Measurements from ENCODE around the gene RAD51B. TPM values are rescaled to one million over a fixed set of nuclear protein-coding genes. Genes with fewer than 3 reads are reported as not detected.
A peak's percentile ranks its signal among the peaks of the same experiment; 100 is the strongest.
"Not testable (repeated sequence)": the region's sequence is repeated elsewhere in the genome, so short reads cannot be mapped to it uniquely, and the experiment has no call there.

The RAD51B gene
- total RNA-seq (2014; rRNA removed; shearing (Covaris generic)): 28.9 and 30.6 TPM in 2 replicates
- polyA plus RNA-seq (2015; cell fraction: cytosol; rRNA removed): 8.4 and 13.5 TPM in 2 replicates
- polyA plus RNA-seq (2015; cell fraction: nucleus; rRNA removed): 17.3 and 18.7 TPM in 2 replicates

DNA sequence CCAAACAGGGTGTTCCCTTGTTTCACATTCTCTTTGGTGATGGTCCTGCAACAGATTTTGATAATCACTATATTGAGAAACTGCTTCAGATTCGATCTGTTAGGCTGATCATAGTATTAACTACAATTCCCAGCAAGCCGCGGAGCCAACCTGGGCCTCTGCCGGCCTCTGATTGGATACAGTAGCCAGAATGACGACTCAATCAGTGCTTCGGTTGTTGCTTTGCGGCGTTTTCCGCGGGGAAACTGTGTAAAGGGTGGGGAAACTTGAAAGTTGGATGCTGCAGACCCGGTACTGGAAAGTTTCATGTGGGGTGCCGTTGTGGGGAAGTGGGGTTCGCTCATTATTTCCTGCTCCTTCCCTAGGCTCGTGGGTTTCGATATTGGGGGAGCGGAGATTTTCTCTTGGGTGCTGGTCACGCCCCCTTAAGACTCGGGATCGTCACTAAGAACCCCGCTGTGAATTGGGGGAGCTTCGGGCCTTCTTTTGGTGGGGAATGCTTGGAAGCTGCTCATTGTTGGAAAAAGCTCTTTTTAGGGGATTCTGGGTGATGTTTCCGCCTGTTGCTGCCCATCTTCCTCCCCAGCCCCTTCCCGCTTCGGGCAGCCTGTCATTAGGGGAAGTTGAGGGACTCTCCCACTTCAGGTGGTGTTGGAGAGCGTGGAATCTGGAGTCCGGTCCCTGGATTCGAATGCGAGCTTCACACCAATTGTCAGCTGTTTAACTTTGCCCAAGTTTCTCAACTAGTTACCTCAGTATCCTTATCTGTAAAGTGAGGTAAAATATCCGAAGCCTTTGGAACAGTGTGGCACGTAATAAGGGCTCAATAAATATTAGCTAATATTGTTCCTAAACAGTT lies at the start of gene RAD51B:
Gene RAD51B, plus strand, starts transcription at position 217 of the 859 bp plus-strand sequence.
- peak; percentile 91 for DNase-seq (ENCODE audit: low read depth, low spot score)
- in situ Hi-C loops (cut with HindIII; ENCODE audit: low pct_unique_long_range_greater_than_20kb, low sequenced_read_pairs): no loop called here

- in situ Hi-C loops (cut with HindIII; ENCODE audit: low pct_unique_long_range_greater_than_20kb, low sequenced_read_pairs): no loop called here
- DNase-seq (ENCODE audit: low read depth, low spot score): no peak
Observed at GRCh38 chr14:67773844-67774377, 45.7 kb upstream of the RAD51B start.

DNA sequence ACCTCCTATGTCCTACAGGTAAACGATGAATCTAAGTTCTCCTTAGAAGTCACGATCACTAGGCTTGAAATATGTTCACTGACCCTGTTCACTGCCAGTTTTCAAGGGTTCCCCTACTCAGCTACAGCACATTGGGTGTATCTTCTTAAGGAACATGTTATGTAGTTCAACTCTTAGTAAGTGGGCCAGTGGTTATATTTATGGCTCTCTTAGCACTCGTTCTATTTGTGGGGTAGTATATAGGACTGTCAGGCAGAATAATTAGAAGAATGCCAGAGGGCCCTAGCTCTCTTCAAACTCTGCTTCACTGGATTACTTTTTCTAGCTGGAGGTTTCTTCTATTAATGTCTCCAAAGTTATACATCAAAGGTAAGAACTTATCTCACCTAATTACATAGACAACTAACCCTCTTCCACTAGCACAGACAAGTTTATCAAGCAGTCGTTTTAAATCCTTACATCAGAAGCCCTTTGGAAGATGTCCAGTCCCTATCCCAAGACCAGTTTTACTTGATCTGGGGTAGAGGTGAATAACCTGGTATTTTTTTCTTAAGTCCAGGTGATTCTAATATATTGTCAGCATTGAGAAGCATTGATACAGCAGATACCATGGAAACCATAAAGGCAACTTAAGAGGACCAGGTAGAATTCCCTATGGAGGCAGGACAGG lies 42.8 kb upstream of the RAD51B start:
- DNase-seq (ENCODE audit: low read depth, low spot score): no peak
- in situ Hi-C loops (cut with HindIII; ENCODE audit: low pct_unique_long_range_greater_than_20kb, low sequenced_read_pairs): no loop called here

- no peak for DNase-seq (ENCODE audit: low read depth, low spot score)
- in situ Hi-C loops (cut with HindIII; ENCODE audit: low pct_unique_long_range_greater_than_20kb, low sequenced_read_pairs): no loop called here
Observed at GRCh38 chr14:67778792-67779191, 40.8 kb upstream of the RAD51B start.

- in situ Hi-C loops (cut with HindIII; ENCODE audit: low pct_unique_long_range_greater_than_20kb, low sequenced_read_pairs): no loop called here
- no peak for DNase-seq (ENCODE audit: low read depth, low spot score)
Observed at GRCh38 chr14:67782090-67782489, 37.5 kb upstream of the RAD51B start.

GRCh38 chr14:67784244-67784823 lies 35.2 kb upstream of the RAD51B start:
- no peak for DNase-seq (ENCODE audit: low read depth, low spot score)
- in situ Hi-C loops (cut with HindIII; ENCODE audit: low pct_unique_long_range_greater_than_20kb, low sequenced_read_pairs): no loop called here

DNA sequence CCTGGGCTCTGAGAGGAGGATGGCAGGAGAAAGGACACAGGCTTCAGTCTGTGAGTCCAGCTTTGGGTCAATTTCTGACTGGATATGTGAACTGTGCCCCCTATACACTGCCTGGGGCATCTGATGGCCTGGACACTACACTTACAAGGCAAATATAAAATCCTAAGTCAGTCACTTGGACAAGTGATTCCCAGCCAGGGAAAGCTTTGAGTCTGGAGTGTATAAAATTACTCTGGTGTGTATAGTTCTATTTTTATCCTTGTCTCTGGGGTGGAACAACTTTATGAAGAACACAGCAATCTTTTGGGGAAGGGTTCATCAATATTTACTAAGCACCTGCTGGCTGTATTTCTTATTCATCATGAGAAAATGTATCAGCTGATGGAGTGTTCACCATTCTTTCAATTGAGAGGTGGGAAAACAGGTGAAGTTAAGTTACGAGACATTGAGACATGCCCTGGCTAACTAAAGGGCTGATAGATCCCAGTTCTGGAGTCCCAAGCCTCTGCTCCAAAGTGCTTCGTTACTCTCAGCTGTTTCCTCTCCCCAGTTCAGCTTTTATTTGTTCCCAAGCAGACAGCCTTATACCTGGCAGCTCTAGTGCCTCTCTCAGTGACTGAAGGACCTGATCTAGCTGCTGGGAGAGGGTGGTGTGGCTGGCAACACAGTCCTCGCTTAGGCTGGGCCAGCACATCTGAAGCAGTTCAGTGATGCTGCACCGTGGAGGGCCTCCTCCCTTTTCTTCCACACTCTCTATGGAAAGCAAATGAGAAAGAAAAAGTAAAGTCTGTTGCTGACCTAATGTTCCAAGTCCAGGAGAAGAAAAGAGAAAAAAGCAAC lies 34.1 kb upstream of the RAD51B start:
- DNase-seq (ENCODE audit: low read depth, low spot score): no peak
- in situ Hi-C loops (cut with HindIII; ENCODE audit: low pct_unique_long_range_greater_than_20kb, low sequenced_read_pairs): no loop called here

DNA sequence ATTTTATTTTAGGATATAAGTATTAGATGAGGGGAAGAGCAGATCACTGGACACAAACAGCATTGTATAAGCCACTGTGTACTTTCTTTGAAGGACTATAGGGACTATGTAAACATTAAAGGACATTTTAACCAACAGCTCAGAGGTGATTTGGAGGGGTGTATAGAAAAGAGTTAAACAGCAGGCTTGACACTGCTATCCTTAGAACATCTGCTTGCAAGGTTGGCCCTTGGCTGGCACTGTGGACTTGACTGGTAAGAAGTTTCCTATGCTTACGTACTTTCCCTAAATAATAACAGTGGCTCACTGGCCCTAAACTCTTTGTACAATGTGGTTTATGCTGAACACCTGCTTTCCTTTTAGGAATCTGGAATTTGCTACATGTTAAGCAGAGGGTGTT lies 31.9 kb upstream of the RAD51B start:
- in situ Hi-C loops (cut with HindIII; ENCODE audit: low pct_unique_long_range_greater_than_20kb, low sequenced_read_pairs): no loop called here
- no peak for DNase-seq (ENCODE audit: low read depth, low spot score)

DNA sequence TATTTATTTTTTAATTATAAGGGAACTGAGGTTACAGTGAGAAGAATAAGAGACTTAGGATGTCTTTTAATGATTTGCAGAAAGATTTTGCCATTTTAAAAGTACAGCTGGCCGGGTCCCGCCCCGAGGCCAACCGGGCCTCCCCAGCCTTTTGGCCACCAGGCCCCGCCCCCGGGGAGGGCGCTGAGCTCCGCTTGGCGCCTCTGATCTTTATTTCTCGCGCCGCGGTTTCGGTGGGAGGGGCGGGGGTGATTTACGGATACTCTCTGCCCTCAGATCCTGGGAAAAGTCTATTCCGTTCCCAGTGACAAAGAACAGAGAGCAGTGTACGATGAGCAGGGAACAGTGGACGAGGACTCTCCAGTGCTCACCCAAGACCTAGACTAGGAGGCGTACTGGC lies 20.8 kb upstream of the RAD51B start:
- in situ Hi-C loops (cut with HindIII; ENCODE audit: low pct_unique_long_range_greater_than_20kb, low sequenced_read_pairs): no loop called here
- no peak for DNase-seq (ENCODE audit: low read depth, low spot score)

DNA sequence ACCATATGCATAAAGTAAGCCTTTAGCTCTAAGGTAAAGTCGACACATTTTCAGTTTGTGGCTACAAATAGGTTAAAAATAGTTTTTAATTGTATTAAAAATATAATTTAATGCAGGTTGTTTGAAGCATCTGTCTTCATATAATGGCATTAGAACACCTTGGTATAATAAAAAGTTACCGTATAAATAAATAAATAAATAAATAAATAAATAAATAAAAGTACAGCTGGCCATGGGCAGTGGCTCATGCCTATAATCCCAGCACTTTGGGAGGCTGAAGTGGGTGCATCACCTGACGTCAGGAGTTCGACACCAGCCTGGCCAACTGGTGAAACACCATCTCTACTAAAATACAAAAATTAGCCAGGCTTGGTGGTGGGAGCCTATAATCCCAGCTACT lies 18.8 kb upstream of the RAD51B start:
- in situ Hi-C loops (cut with HindIII; ENCODE audit: low pct_unique_long_range_greater_than_20kb, low sequenced_read_pairs): no loop called here
- DNase-seq (ENCODE audit: low read depth, low spot score): no peak

DNA sequence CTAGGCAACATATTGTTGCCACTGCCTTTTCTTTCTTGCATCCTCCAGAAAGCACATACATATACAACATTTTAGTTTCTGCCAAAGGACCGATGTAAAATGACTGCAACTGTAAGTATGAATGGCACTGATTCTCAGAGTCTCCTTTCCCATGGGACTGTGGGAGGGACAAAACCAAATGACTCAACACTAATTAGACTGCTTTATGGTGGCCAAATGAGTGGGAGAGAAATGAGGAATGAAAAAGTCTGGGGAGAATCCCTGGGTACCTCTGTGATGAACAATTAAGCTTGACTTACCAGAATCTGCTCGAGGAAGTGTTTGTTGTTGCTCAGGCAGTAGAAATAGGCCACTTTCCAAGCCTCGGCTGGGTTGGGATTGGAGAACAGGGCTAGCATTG lies 13.3 kb upstream of the RAD51B start:
- no peak for DNase-seq (ENCODE audit: low read depth, low spot score)
- in situ Hi-C loops (cut with HindIII; ENCODE audit: low pct_unique_long_range_greater_than_20kb, low sequenced_read_pairs): no loop called here

- peak; percentile 46 for DNase-seq (ENCODE audit: low read depth, low spot score)
- in situ Hi-C loops (cut with HindIII; ENCODE audit: low pct_unique_long_range_greater_than_20kb, low sequenced_read_pairs): no loop called here
Observed at GRCh38 chr14:67814821-67815220, 4.8 kb upstream of the RAD51B start.

GRCh38 chr14:67815573-67816225 lies 3.9 kb upstream of the RAD51B start:
- peak; percentile 63 for DNase-seq (ENCODE audit: low read depth, low spot score)
- in situ Hi-C loops (cut with HindIII; ENCODE audit: low pct_unique_long_range_greater_than_20kb, low sequenced_read_pairs): no loop called here

DNA sequence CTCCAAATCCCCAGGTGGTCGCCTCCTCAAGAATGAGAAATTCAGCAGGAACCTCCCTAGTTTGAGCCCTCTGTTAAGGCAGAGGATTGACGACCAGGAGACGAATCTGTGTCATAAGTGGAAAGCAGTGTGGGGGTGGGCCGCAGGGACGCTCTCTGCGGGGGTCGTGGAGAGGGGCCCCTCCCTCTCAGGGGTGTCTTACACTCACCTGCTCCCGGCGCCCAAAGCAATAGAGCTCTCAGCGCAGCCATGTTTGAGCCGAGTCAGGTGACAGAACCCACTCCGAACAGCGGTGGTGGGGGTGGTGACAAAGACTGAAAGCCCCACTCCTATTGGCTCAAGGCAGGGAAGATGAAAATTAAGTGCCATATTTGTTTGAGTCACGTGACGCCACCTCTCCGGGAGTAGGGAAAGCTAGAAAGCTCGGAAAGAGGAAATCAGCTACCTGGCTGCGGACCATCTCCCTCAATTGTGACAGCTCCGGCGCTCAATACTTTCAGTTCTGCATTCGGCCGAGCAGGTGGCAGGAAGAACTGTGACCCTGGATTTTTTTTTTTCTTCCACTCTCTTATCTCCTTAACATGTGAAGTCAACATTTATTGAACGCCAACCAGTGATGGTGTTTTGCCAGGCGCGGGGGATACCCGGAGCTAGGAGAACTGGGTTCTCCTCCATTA lies 3.1 kb upstream of the RAD51B start, which contains the start of gene ZFYVE26:
Gene ZFYVE26, minus strand, starts transcription at position 265 of the 677 bp plus-strand sequence. CDS start 627 bp downstream, outside the sequence.
- peak; percentile 98 for DNase-seq (ENCODE audit: low read depth, low spot score)
- in situ Hi-C loops (cut with HindIII; ENCODE audit: low pct_unique_long_range_greater_than_20kb, low sequenced_read_pairs): no loop called here

- in situ Hi-C loops (cut with HindIII; ENCODE audit: low pct_unique_long_range_greater_than_20kb, low sequenced_read_pairs): no loop called here
- DNase-seq (ENCODE audit: low read depth, low spot score): no peak
Observed at GRCh38 chr14:67817750-67818438, 1.7 kb upstream of the RAD51B start.

GRCh38 chr14:67818476-67818875 lies 1.1 kb upstream of the RAD51B start:
- in situ Hi-C loops (cut with HindIII; ENCODE audit: low pct_unique_long_range_greater_than_20kb, low sequenced_read_pairs); DNase-seq (ENCODE audit: low read depth, low spot score): not testable (repeated sequence)

All from SK-MEL-5 (cell line).